CD4-positive, alpha-beta memory T cell (primary cell): ENCODE measurements around the gene ZNF281. TPM values are rescaled to one million over a fixed set of nuclear protein-coding genes. Genes with fewer than 3 reads are reported as not detected.

Experiments
- CTCF ChIA-PET: fragments of 350-600 bp; sonication (Branson Sonifier 250); formaldehyde crosslinking; loops from one replicate; lab custom pipeline; 2021; ENCODE audit warnings: inconsistent platforms; ENCODE audit not compliant: partially characterized antibody; lab: Charles Lee
- POLR2A ChIA-PET: fragments of 350-600 bp; sonication (Branson Sonifier 250); formaldehyde crosslinking; loops from one replicate; lab custom pipeline; 2021; ENCODE audit not compliant: partially characterized antibody; lab: Charles Lee
- DNase-seq, 5 donors: peaks; one replicate each; pipeline versions ENCODE4 v3.0.0 to v3.0.0-alpha.2; 2020 to 2022; ENCODE audit warnings: mixed read lengths in 1 of 5
- H3K27ac ChIP-seq: one replicate; pipeline ENCODE4 v1.7.0; 2013; ENCODE audit warnings: low read depth, low read length
- H3K27me3 ChIP-seq: 2 replicates; pipeline ENCODE4 v1.7.0; 2013; ENCODE audit warnings: mild to moderate bottlenecking, low read length, moderate library complexity; ENCODE audit not compliant: insufficient read depth
- H3K36me3 ChIP-seq: 2 replicates; pipeline ENCODE4 v1.7.0; 2013; ENCODE audit warnings: mild to moderate bottlenecking, low read length, moderate library complexity; ENCODE audit not compliant: insufficient read depth
- H3K4me1 ChIP-seq: 2 replicates; pipeline ENCODE4 v1.7.0; 2013; ENCODE audit warnings: mild to moderate bottlenecking, low read length, moderate library complexity; ENCODE audit not compliant: insufficient read depth
- H3K4me3 ChIP-seq, 2 donors: one replicate each; pipeline ENCODE4 v1.7.0; 2013; ENCODE audit warnings: low read length in 2 of 2, mild to moderate bottlenecking in 1 of 2
- H3K9me3 ChIP-seq, 2 donors: one replicate each; pipeline ENCODE4 v1.7.0; 2013; ENCODE audit warnings: low read length in 2 of 2, control low read depth in 1 of 2; ENCODE audit not compliant: control insufficient read depth in 1 of 2
- H3K27ac Mint-ChIP-seq, 7 donors: one replicate each; pipeline ENCODE4 v1.8.0; 2020 to 2021; ENCODE audit warnings: mixed read lengths in 7 of 7, mild to moderate bottlenecking in 6 of 7, inconsistent platforms in 3 of 7, moderate library complexity in 3 of 7
- H3K27me3 Mint-ChIP-seq, 2 donors: one replicate each; pipeline ENCODE4 v1.8.0; 2020 to 2021; ENCODE audit warnings: mixed read lengths in 2 of 2
- H3K36me3 Mint-ChIP-seq, 2 donors: one replicate each; pipeline ENCODE4 v1.8.0; 2020 to 2021; ENCODE audit warnings: mixed read lengths in 2 of 2, inconsistent platforms in 1 of 2, mild to moderate bottlenecking in 1 of 2
- H3K4me1 Mint-ChIP-seq, 4 donors: one replicate each; pipeline ENCODE4 v1.8.0; 2020 to 2021; ENCODE audit warnings: mixed read lengths in 4 of 4, mild to moderate bottlenecking in 1 of 4
- H3K4me3 Mint-ChIP-seq, 8 donors: one replicate each; pipeline ENCODE4 v1.8.0; 2020 to 2021; ENCODE audit warnings: mixed read lengths in 8 of 8, mild to moderate bottlenecking in 7 of 8, moderate library complexity in 6 of 8, inconsistent platforms in 3 of 8
- H3K9me3 Mint-ChIP-seq, 8 donors: one replicate each; pipeline ENCODE4 v1.8.0; 2020 to 2021; ENCODE audit warnings: mixed read lengths in 8 of 8, mild to moderate bottlenecking in 5 of 8, inconsistent platforms in 3 of 8, moderate library complexity in 1 of 8
- intact Hi-C: fragments of 100-400 bp; cut with micrococcal nuclease; formaldehyde crosslinking; loops from one replicate; pipeline ENCODE4 v1.15.1; 2023
- polyA plus RNA-seq, 2 donors: library from polyadenylated mRNA; unstranded; fragments of 300-500 nt; fragmentation: Illumina TruSeq; gene quantifications; one replicate each; pipeline ENCODE4 v1.2.3, GENCODE V29; 2021
- total RNA-seq, 2 experiments: library from RNA; stranded (reverse); gene quantifications; one replicate each; pipeline ENCODE4 v1.2.3, GENCODE V29; 2021

The ZNF281 gene, protein sequence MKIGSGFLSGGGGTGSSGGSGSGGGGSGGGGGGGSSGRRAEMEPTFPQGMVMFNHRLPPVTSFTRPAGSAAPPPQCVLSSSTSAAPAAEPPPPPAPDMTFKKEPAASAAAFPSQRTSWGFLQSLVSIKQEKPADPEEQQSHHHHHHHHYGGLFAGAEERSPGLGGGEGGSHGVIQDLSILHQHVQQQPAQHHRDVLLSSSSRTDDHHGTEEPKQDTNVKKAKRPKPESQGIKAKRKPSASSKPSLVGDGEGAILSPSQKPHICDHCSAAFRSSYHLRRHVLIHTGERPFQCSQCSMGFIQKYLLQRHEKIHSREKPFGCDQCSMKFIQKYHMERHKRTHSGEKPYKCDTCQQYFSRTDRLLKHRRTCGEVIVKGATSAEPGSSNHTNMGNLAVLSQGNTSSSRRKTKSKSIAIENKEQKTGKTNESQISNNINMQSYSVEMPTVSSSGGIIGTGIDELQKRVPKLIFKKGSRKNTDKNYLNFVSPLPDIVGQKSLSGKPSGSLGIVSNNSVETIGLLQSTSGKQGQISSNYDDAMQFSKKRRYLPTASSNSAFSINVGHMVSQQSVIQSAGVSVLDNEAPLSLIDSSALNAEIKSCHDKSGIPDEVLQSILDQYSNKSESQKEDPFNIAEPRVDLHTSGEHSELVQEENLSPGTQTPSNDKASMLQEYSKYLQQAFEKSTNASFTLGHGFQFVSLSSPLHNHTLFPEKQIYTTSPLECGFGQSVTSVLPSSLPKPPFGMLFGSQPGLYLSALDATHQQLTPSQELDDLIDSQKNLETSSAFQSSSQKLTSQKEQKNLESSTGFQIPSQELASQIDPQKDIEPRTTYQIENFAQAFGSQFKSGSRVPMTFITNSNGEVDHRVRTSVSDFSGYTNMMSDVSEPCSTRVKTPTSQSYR
- total RNA-seq (10 to 100 TPM; 23.1 to 24.1 TPM), polyA plus RNA-seq (10 to 100 TPM; 26.0 to 39.5 TPM)

- no peaks in the 10 kb centered on the region for H3K27me3 Mint-ChIP-seq
- peak within 1 kb of the TSS; percentile 70 to 87 for H3K4me3 ChIP-seq
- no peaks in the 10 kb centered on the region for H3K9me3 ChIP-seq
These were observed at the start of gene ZNF281 for GRCh38 chr1:200409761-200410565. Gene ZNF281 (minus strand): TSS chr1:200410036. CDS start chr1:200409705, 331 bp downstream.

GRCh38 chr1:200458780-200459179, 48.9 kb upstream of the ZNF281 start:
- no peak overlapping the region for H3K4me3 ChIP-seq
- Mint-ChIP-seq H3K4me3 (no peak overlapping the region), H3K9me3 (no peaks in the 10 kb centered on the region), H3K27ac (no peak overlapping the region), H3K36me3 (no peaks in the 10 kb centered on the region), H3K27me3 (no peaks in the 10 kb centered on the region), H3K4me1 (no peaks in the 10 kb centered on the region)
- H3K36me3 ChIP-seq: no peaks in the 10 kb centered on the region
- H3K27me3 ChIP-seq: no peaks in the 10 kb centered on the region
- no peak for DNase-seq
- H3K9me3 ChIP-seq: no peaks in the 10 kb centered on the region
- intact Hi-C loops: no loop called here
- no peaks in the 10 kb centered on the region for H3K4me1 ChIP-seq
- POLR2A ChIA-PET: no interaction called here
- CTCF ChIA-PET: no interaction called here
- no peak overlapping the region for H3K27ac ChIP-seq

More at GRCh38 chr1:200409761-200410565, at the start of gene ZNF281:
- Mint-ChIP-seq H3K4me3 (peak within 1 kb of the TSS; percentile 98 to 99 (median 99)), H3K27ac (peak within 1 kb of the TSS; percentile 93 to 98 (median 96)), H3K36me3 (peaks cover 26 to 38% of the 10 kb centered on the region in 2 donors), H3K9me3 (no peaks in the 10 kb centered on the region), H3K4me1 (peaks cover 39 to 57% (median 49%) of the 10 kb centered on the region in 4 donors)
- Histone ChIP-seq H3K4me1 (peaks cover 41% of the 10 kb centered on the region), H3K36me3 (no peaks in the 10 kb centered on the region), H3K27me3 (no peaks in the 10 kb centered on the region), H3K27ac (peak within 1 kb of the TSS; percentile 88)
- peak; percentile 92 to 95 (median 94) for DNase-seq
- CTCF ChIA-PET: no interaction called here
- POLR2A ChIA-PET: interaction anchor here (1.1 kb wide), 1 partner anchor 108 kb away, joined by 3 read pairs; no protein-coding TSS in a partner anchor
- intact Hi-C loops: loop anchor here (1.0 to 5.0 kb wide), 5 partner anchors 58 to 273 kb away; no protein-coding TSS in a partner anchor

- Histone ChIP-seq H3K36me3 (no peaks in the 10 kb centered on the region), H3K27me3 (no peaks in the 10 kb centered on the region), H3K27ac (no peak overlapping the region), H3K9me3 (no peaks in the 10 kb centered on the region), H3K4me3 (no peak overlapping the region), H3K4me1 (no peaks in the 10 kb centered on the region)
- no peaks in the 10 kb centered on the region for H3K4me1 Mint-ChIP-seq
- H3K9me3 Mint-ChIP-seq: no peaks in the 10 kb centered on the region
- H3K27ac Mint-ChIP-seq: no peak overlapping the region
- no peak for DNase-seq
- no peaks in the 10 kb centered on the region for H3K27me3 Mint-ChIP-seq
- intact Hi-C loops: no loop called here
- ChIA-PET CTCF (interaction anchor here (0.6 kb wide), 1 partner anchor 150 kb away, joined by 4 read pairs; no protein-coding TSS in a partner anchor), POLR2A (no interaction called here)
- no peaks in the 10 kb centered on the region for H3K36me3 Mint-ChIP-seq
- no peak overlapping the region for H3K4me3 Mint-ChIP-seq
These were observed 48.0 kb upstream of the ZNF281 start for GRCh38 chr1:200457810-200458209.

GRCh38 chr1:200454425-200454824, 44.6 kb upstream of the ZNF281 start:
- Mint-ChIP-seq H3K36me3 (no peaks in the 10 kb centered on the region), H3K9me3 (no peaks in the 10 kb centered on the region), H3K4me1 (no peaks in the 10 kb centered on the region), H3K27me3 (peaks cover 0 to 3% of the 10 kb centered on the region in 2 donors), H3K4me3 (no peak overlapping the region), H3K27ac (no peak overlapping the region)
- intact Hi-C loops: no loop called here
- no peaks in the 10 kb centered on the region for H3K36me3 ChIP-seq
- H3K4me3 ChIP-seq: no peak overlapping the region
- no peaks in the 10 kb centered on the region for H3K9me3 ChIP-seq
- no peaks in the 10 kb centered on the region for H3K27me3 ChIP-seq
- no peaks in the 10 kb centered on the region for H3K4me1 ChIP-seq
- DNase-seq: no peak
- H3K27ac ChIP-seq: no peak overlapping the region
- POLR2A ChIA-PET: no interaction called here
- CTCF ChIA-PET: no interaction called here

DNA sequence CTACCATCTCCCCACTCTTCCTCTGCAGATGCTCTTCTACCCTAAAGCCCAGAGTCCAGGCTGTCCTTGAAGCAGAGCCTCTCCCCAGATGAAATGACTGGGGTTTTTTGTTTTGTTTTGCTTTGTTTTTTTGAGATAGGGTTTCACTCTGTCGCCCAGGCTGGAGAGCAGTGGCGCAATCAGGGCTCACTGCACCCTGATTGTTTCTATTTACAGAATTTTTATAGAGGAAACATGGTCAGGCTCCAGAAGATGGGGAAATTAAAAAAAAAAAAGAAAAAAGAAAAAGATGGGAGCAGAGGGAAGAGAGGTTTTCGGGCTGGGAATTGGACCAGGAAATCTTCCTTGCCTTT, 43.7 kb upstream of the ZNF281 start:
- intact Hi-C loops: no loop called here
- Histone ChIP-seq H3K27ac (no peak overlapping the region), H3K27me3 (no peaks in the 10 kb centered on the region), H3K9me3 (no peaks in the 10 kb centered on the region), H3K36me3 (no peaks in the 10 kb centered on the region), H3K4me1 (no peaks in the 10 kb centered on the region), H3K4me3 (no peak overlapping the region)
- H3K27ac Mint-ChIP-seq: no peak overlapping the region
- ChIA-PET POLR2A (no interaction called here), CTCF (no interaction called here)
- H3K9me3 Mint-ChIP-seq: no peaks in the 10 kb centered on the region
- no peak for DNase-seq
- no peaks in the 10 kb centered on the region for H3K36me3 Mint-ChIP-seq
- H3K27me3 Mint-ChIP-seq: peaks cover 0 to 3% of the 10 kb centered on the region in 2 donors
- no peaks in the 10 kb centered on the region for H3K4me1 Mint-ChIP-seq
- no peak overlapping the region for H3K4me3 Mint-ChIP-seq

GRCh38 chr1:200452850-200453552, 43.2 kb upstream of the ZNF281 start:
- no peaks in the 10 kb centered on the region for H3K4me1 ChIP-seq
- peak overlapping the region in 1 of 7 donors; percentile 11 for H3K27ac Mint-ChIP-seq
- no peak overlapping the region for H3K27ac ChIP-seq
- DNase-seq: no peak
- no peak overlapping the region for H3K4me3 ChIP-seq
- H3K36me3 ChIP-seq: no peaks in the 10 kb centered on the region
- ChIA-PET POLR2A (no interaction called here), CTCF (interaction anchor here (1.2 kb wide), 1 partner anchor 39 kb away, joined by 3 read pairs; no protein-coding TSS in a partner anchor)
- H3K27me3 Mint-ChIP-seq: peaks cover 0 to 4% of the 10 kb centered on the region in 2 donors
- H3K4me3 Mint-ChIP-seq: no peak overlapping the region
- no peaks in the 10 kb centered on the region for H3K27me3 ChIP-seq
- intact Hi-C loops: no loop called here
- H3K36me3 Mint-ChIP-seq: no peaks in the 10 kb centered on the region
- no peaks in the 10 kb centered on the region for H3K9me3 Mint-ChIP-seq
- peaks cover 0 to under 1% (median 0%) of the 10 kb centered on the region in 4 donors for H3K4me1 Mint-ChIP-seq
- no peaks in the 10 kb centered on the region for H3K9me3 ChIP-seq
